ENCODE measurements around the gene VWF.
A peak's percentile ranks its signal among the peaks of the same experiment; 100 is the strongest.
"Not testable (repeated sequence)": the region's sequence is repeated elsewhere in the genome, so short reads cannot be mapped to it uniquely, and the experiment has no call there.

Gene VWF

GRCh38 chr12:6145564-6145963, 21.1 kb upstream of the VWF start:
- no peak for DNase-seq (ENCODE audit: low read depth)

GRCh38 chr12:6143303-6143675, 18.8 kb upstream of the VWF start:
- DNase-seq (ENCODE audit: low read depth): no peak

GRCh38 chr12:6142368-6143302, 18.2 kb upstream of the VWF start:
- DNase-seq (ENCODE audit: low read depth): not testable (repeated sequence)

GRCh38 chr12:6141731-6142367, 17.4 kb upstream of the VWF start:
- DNase-seq (ENCODE audit: low read depth): not testable (repeated sequence)

- DNase-seq (ENCODE audit: low read depth): peak; percentile 85
These were observed 16.4 kb upstream of the VWF start for GRCh38 chr12:6140651-6141447.

GRCh38 chr12:6135071-6135470, 10.6 kb upstream of the VWF start:
- DNase-seq (ENCODE audit: low read depth): peak; percentile 73

- no peak for DNase-seq (ENCODE audit: low read depth)
These were observed 9.2 kb upstream of the VWF start for GRCh38 chr12:6133642-6134041.

GRCh38 chr12:6132496-6132895, 8.0 kb upstream of the VWF start:
- no peak for DNase-seq (ENCODE audit: low read depth)

- DNase-seq (ENCODE audit: low read depth): no peak
These were observed 789 bp upstream of the VWF start for GRCh38 chr12:6125310-6125608.

GRCh38 chr12:6123258-6123657, 1.2 kb downstream of the VWF start:
- no peak for DNase-seq (ENCODE audit: low read depth)

- DNase-seq (ENCODE audit: low read depth): no peak
These were observed 2.3 kb downstream of the VWF start for GRCh38 chr12:6122201-6122600.

- DNase-seq (ENCODE audit: low read depth): no peak
These were observed 3.5 kb downstream of the VWF start for GRCh38 chr12:6120796-6121473.

GRCh38 chr12:6118891-6119568, 5.4 kb downstream of the VWF start:
- peak; percentile 6 for DNase-seq (ENCODE audit: low read depth)

- DNase-seq (ENCODE audit: low read depth): peak; percentile 76
These were observed 7.9 kb downstream of the VWF start for GRCh38 chr12:6116471-6117021.

GRCh38 chr12:6115389-6115788, 9.1 kb downstream of the VWF start:
- DNase-seq (ENCODE audit: low read depth): peak; percentile 19

- DNase-seq (ENCODE audit: low read depth): no peak
These were observed 10.0 kb downstream of the VWF start for GRCh38 chr12:6114476-6114870.

- no peak for DNase-seq (ENCODE audit: low read depth)
These were observed 10.6 kb downstream of the VWF start for GRCh38 chr12:6113691-6114475.

- no peak for DNase-seq (ENCODE audit: low read depth)
These were observed 12.5 kb downstream of the VWF start for GRCh38 chr12:6112004-6112403.

- peak; percentile 17 for DNase-seq (ENCODE audit: low read depth)
These were observed 14.5 kb downstream of the VWF start for GRCh38 chr12:6110006-6110405.

GRCh38 chr12:6106218-6106617, 18.3 kb downstream of the VWF start:
- no peak for DNase-seq (ENCODE audit: low read depth)

GRCh38 chr12:6104842-6105241, 19.6 kb downstream of the VWF start:
- DNase-seq (ENCODE audit: low read depth): no peak

All from iris pigment epithelial cell (primary cell).